Muscle layer of colon (tissue), 2 donors: Measurements from ENCODE around the gene DEF6.

Experiments used
- H3K27ac ChIP-seq: one replicate; pipeline ENCODE4 v1.7.0; 2013; ENCODE audit warnings: low read depth, mild to moderate bottlenecking, low read length, moderate library complexity
- H3K27me3 ChIP-seq, 2 donors: one replicate each; pipeline ENCODE4 v1.7.0; 2013; ENCODE audit warnings: low read length in 2 of 2, mild to moderate bottlenecking in 2 of 2; ENCODE audit not compliant: insufficient read depth in 2 of 2, control insufficient read depth in 1 of 2
- H3K36me3 ChIP-seq: one replicate; pipeline ENCODE4 v1.7.0; 2013; ENCODE audit warnings: mild to moderate bottlenecking, low read length; ENCODE audit not compliant: insufficient read depth
- H3K4me1 ChIP-seq: one replicate; pipeline ENCODE4 v1.7.0; 2013; ENCODE audit warnings: mild to moderate bottlenecking, low read length; ENCODE audit not compliant: insufficient read depth
- H3K4me3 ChIP-seq, 2 donors: one replicate each; pipeline ENCODE4 v1.7.0; 2013; ENCODE audit warnings: low read length in 2 of 2, low read depth in 1 of 2, mild to moderate bottlenecking in 1 of 2, moderate library complexity in 1 of 2
- H3K9ac ChIP-seq: one replicate; pipeline ENCODE4 v1.7.0; 2013; ENCODE audit warnings: low read length
- H3K9me3 ChIP-seq: one replicate; pipeline ENCODE4 v1.7.0; 2013; ENCODE audit warnings: mild to moderate bottlenecking, low read length
- donor health status: abdominal sarcoma.
- donor health status: Adenocarcinoma of cecum.

DEF6 gene

DNA sequence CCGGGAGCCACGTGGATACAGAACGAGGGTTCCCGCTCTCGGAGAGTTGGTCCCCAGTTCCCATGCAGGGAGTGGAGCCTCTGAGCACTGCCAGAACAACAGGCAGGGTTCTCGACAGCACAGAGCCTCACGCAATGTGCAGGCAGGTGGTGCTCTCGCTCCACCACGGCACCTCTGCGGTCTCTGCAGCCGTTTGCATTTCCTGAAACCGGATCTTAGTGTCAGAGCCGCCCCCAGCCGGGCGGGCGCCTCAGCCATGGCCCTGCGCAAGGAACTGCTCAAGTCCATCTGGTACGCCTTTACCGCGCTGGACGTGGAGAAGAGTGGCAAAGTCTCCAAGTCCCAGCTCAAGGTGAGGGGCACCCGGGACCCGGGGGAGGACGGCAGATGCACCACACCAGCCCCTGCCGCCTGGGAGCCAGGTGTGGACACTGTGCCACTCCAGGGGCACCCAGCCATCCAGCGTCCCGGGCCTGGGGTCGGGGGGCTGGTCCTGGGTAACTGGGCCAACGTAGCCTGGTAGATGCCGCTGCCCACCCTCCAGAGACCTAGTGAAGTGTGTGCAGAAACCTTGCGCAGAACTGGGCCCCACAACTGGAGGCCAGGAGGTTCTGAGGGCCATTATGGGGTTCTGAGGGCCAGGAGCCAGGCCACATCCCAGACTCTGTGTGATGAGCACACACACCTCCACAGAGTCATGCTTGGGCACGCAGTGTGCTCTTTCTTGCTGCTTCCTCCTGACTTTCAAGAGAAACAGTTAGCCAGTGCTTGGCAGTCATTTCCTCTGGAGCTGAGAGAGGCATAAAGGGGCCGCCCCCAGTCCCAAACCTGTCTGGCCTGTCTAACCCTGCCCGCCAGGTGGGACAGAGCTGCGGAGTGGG lies at the start of gene DEF6:
Gene DEF6 (plus strand): TSS at position 218 of the 881 bp plus-strand sequence. CDS start 39 bp downstream, at position 257.
- Histone ChIP-seq H3K4me1 (peaks cover 13% of the 10 kb centered on the region), H3K9ac (no peak within 1 kb of the TSS), H3K27me3 (no peaks in the 10 kb centered on the region), H3K36me3 (peaks cover 21% of the 10 kb centered on the region), H3K9me3 (no peaks in the 10 kb centered on the region), H3K27ac (peak within 1 kb of the TSS; percentile 6), H3K4me3 (peak within 1 kb of the TSS in 1 of 2 donors; percentile 53)

GRCh38 chr6:35248300-35248699 lies 49.3 kb upstream of the DEF6 start:
- Histone ChIP-seq H3K4me3 (no peak overlapping the region), H3K27me3 (no peaks in the 10 kb centered on the region), H3K27ac (no peak overlapping the region), H3K9ac (no peak overlapping the region), H3K36me3 (peaks cover 17% of the 10 kb centered on the region), H3K4me1 (peaks cover 20% of the 10 kb centered on the region), H3K9me3 (no peaks in the 10 kb centered on the region)

DNA sequence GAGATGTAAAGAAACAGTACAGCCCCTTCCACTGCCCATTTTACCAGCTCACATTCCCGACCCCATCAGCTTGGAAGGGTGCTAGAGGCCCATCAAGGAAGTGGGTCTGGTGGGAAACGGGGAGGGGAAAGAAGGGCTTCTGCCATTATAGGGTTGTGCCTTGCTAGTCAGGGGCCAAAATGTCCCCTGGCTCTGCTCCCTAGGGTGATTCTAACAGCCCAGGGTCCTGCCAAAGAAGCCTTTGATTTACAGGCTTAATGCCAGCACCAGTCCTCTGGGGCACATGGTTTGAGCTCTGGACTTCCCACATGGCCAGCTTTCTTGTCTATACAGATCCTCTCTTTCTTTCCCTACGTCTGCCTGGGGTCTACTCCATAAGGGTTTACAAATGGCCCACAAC lies 48.7 kb upstream of the DEF6 start:
- H3K9ac ChIP-seq, result no peak overlapping the region
- no peak overlapping the region for H3K27ac ChIP-seq
- H3K4me3 ChIP-seq, result no peak overlapping the region
- H3K9me3 ChIP-seq, result no peaks in the 10 kb centered on the region
- H3K4me1 ChIP-seq, result peaks cover 20% of the 10 kb centered on the region
- H3K27me3 ChIP-seq, result no peaks in the 10 kb centered on the region
- peaks cover 17% of the 10 kb centered on the region for H3K36me3 ChIP-seq

DNA sequence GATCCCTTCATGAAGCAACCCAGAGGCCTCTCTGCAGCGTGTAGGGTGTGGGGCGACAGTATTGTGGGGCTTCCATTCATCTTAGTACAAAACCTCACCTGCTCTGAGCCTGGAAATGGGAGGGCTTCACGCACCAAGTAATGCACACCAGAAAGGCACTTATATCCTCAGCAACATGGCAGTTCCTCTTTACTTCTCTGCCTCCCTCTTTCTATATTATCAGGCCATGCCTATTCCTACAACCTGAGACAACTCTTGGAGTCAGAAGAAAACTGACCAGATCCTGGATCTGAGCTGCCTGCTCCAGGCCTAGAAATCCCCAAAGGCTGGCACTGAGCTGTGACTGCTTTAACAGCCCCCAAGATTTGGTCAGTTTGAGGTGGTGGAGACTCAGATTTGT lies 45.7 kb upstream of the DEF6 start:
- Histone ChIP-seq H3K4me1 (peaks cover 20% of the 10 kb centered on the region), H3K9me3 (no peaks in the 10 kb centered on the region), H3K36me3 (no peaks in the 10 kb centered on the region), H3K9ac (no peak overlapping the region), H3K27ac (no peak overlapping the region), H3K27me3 (no peaks in the 10 kb centered on the region), H3K4me3 (no peak overlapping the region)

- H3K4me1 ChIP-seq, result peaks cover 20% of the 10 kb centered on the region
- H3K27ac ChIP-seq, result no peak overlapping the region
- H3K9ac ChIP-seq, result no peak overlapping the region
- H3K27me3 ChIP-seq, result no peaks in the 10 kb centered on the region
- no peaks in the 10 kb centered on the region for H3K36me3 ChIP-seq
- H3K9me3 ChIP-seq, result no peaks in the 10 kb centered on the region
- H3K4me3 ChIP-seq, result no peak overlapping the region
Observed at GRCh38 chr6:35253249-35253648, 44.4 kb upstream of the DEF6 start.

- Histone ChIP-seq H3K9me3 (no peaks in the 10 kb centered on the region), H3K36me3 (no peaks in the 10 kb centered on the region), H3K4me3 (peak overlapping the region; percentile 53 to 97), H3K27me3 (no peaks in the 10 kb centered on the region), H3K4me1 (peaks cover 7% of the 10 kb centered on the region), H3K27ac (peak overlapping the region; percentile 71), H3K9ac (peak overlapping the region; percentile 93)
Observed at GRCh38 chr6:35258336-35258735, 39.3 kb upstream of the DEF6 start.

DNA sequence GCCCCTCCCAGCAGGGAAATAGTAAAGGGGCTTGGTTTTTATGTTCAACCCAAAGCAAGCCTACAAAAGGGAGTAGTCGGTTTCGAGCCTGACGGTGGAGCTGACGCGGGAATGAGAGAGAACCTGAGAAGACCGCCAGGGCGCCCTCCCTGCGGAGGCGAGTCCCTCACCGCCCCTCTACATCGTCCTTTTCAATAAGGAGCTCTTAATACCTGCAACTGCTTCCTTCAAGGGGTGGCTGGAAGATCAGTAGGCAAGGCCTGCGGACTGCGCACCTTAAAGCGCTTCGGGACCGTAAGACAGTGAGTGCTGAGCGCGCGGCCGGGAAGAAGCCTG lies 38.8 kb upstream of the DEF6 start:
- H3K9ac ChIP-seq, result peak overlapping the region; percentile 93
- peaks cover 7% of the 10 kb centered on the region for H3K4me1 ChIP-seq
- peak overlapping the region; percentile 53 to 97 for H3K4me3 ChIP-seq
- peak overlapping the region; percentile 71 for H3K27ac ChIP-seq
- H3K27me3 ChIP-seq, result no peaks in the 10 kb centered on the region
- H3K36me3 ChIP-seq, result no peaks in the 10 kb centered on the region
- no peaks in the 10 kb centered on the region for H3K9me3 ChIP-seq

DNA sequence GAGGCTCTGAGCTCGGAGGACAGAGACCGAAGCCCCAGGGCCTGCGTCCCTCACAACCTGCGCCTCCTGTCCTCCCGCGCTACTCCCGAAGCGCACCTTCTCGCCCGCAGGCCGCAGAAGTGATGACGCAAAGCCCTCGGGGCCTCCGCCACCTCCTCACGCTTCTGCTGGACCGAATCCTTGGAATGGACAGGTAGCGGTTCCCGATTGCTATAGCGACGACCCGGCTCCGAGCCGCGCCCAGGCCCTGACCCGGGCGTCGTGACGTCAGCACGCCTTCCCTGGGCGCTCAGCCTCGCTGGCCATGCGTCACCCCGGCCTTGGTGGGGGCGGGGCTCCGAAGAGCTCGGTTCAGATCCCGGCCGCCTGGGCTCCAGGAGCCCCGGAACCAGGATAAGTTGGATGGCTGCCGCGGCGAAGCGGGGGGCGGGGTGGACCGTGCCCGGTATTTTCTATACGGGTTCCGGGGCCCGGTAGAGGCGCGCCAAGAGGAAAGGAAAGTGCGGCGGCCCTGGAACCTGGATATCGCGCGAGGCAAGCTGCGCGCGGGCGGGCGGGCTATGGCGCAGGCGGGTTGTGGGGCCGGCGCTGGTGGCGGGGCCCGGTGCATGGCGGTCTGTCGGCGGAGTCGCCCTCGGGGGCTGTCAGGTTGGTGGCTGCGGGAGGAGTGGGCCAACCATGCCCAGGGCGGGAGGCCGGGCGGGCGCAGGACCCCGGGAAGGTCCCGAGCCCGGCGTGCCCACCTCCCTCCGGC lies 38.2 kb upstream of the DEF6 start, which contains the start of gene ZNF76:
Gene ZNF76 (plus strand): TSS at position 542 of the 754 bp plus-strand sequence. CDS start 21,417 bp downstream, outside the sequence.
- Histone ChIP-seq H3K4me3 (peak within 1 kb of the TSS; percentile 53 to 97), H3K9me3 (no peaks in the 10 kb centered on the region), H3K4me1 (peaks cover 7% of the 10 kb centered on the region), H3K36me3 (no peaks in the 10 kb centered on the region), H3K27ac (peak within 1 kb of the TSS; percentile 71), H3K27me3 (no peaks in the 10 kb centered on the region), H3K9ac (peak within 1 kb of the TSS; percentile 93)

DNA sequence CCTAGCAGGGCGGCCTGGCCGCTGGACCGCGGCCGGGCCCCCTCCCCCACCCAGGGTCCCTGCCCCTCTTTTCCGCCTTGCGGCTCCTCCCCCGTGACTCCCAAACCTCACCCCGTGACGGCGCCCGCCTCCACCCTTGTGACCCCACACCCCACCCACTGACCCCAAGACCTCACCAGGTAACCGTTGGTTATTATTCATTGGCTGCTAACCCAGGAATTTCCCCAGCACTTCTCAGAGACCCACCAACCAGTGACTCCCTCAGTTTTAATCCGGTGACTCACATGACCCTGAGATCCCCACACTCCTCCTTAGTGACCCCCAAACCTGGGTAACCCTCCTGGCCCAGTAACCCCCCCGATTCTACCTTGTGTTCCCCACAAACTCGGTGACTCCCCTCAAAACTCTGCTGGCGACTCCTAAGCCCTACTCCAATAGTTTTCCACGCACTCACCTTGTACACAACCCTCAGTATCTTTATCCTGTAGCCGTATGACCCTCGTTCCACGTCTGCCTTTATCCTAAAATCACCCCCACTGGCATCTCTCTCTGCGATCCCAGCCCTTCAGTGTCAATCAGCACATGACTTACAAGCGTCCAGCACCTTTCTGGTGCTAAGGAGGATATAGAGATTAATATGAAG lies 37.5 kb upstream of the DEF6 start:
- Histone ChIP-seq H3K4me1 (peaks cover 7% of the 10 kb centered on the region), H3K27me3 (no peaks in the 10 kb centered on the region)

DNA sequence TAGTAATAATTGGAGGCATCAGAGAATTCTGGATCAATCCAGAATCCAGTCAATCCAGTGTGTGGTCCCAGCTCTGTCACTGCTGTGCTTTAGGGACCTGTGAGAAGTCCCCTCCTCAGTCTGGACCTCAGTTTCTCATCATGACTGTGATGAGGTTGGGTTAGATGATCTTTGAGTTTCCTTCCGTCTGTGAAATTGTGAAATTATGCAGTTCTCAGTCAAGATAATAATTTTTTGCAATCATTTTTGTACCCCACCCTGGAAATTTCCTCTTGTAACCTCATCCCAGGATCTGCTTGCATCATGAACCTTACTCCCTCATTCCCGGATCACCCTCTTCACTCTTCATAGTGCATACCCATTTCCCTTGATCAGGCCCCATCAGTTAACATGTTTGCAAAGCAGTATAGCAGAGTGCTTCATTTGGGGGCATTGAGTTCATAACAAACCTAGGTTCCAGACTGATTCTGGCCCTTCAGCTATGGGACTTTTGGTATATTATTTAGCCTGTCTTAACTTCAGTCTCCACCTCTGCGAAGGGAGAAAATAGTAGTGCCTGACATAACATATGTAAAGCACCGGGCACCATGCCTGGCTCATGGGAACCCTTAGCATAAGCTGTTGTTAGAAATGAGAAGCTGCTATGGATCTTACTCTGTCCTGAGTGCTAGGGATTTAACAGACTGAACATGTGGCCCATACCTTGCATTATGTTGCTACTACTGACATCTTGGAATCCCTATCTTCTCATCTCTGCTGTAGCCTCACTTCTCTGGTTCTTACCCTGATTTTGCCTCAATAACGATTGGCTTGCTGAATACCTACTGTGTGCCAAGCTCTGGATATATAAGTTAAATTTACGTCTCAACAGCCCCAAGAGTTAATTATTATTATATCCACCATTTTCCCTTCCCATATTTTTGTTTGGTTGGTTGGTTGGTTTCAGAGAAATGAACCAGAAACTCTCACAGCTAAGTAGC lies 36.7 kb upstream of the DEF6 start:
- Histone ChIP-seq H3K4me1 (peaks cover 7% of the 10 kb centered on the region), H3K36me3 (no peaks in the 10 kb centered on the region), H3K4me3 (peak overlapping the region; percentile 53 to 97), H3K9me3 (no peaks in the 10 kb centered on the region), H3K27ac (peak overlapping the region; percentile 71), H3K9ac (peak overlapping the region; percentile 71), H3K27me3 (no peaks in the 10 kb centered on the region)

More for the DNA sequence above, 37.5 kb upstream of the DEF6 start:
- Histone ChIP-seq H3K27ac (peak overlapping the region; percentile 71), H3K36me3 (no peaks in the 10 kb centered on the region), H3K9me3 (no peaks in the 10 kb centered on the region), H3K9ac (peak overlapping the region; percentile 71), H3K4me3 (peak overlapping the region; percentile 53 to 97)
